ENCODE results near the gene ENTPD6. TPM values are rescaled to one million over a fixed set of nuclear protein-coding genes. Genes with fewer than 3 reads are reported as not detected.

Gene ENTPD6
- total RNA-seq, 1 experiment from 2014 or later, result 80.4 TPM

GRCh38 chr20:25269057-25269832, 73.7 kb downstream of the ENTPD6 start:
- Histone ChIP-seq H2AFZ (no peak overlapping the region), H3K27ac (no peak overlapping the region), H4K20me1 (ENCODE audit: insufficient read depth) (peaks cover 37% of the 10 kb centered on the region), H3K79me2 (ENCODE audit: low read depth) (peaks cover 26% of the 10 kb centered on the region), H3K4me2 (no peak overlapping the region), H3K4me1 (replicated peaks; ENCODE audit: insufficient read depth) (no peaks in the 10 kb centered on the region), H3K4me3 (no peak overlapping the region), H3K9me3 (ENCODE audit: insufficient read depth, low read depth) (no peaks in the 10 kb centered on the region), H3K36me3 (ENCODE audit: low read depth) (peaks cover 23% of the 10 kb centered on the region), H3K27me3 (ENCODE audit: insufficient read depth, low read depth) (no peaks in the 10 kb centered on the region), H3F3A (ENCODE audit: insufficient read depth, low read depth) (no peaks in the 10 kb centered on the region), H3K9me2 (ENCODE audit: insufficient read depth) (no peaks in the 10 kb centered on the region)
- no TSS peak for BruUV-seq (replicated peaks)
- ChIA-PET POLR2A (ENCODE audit: unreplicated experiment) (interaction anchor here (0.5 kb wide), 1 partner anchor 19 kb away, joined by 5 read pairs; no protein-coding TSS in a partner anchor), CTCF (no interaction called here)
- DNase-seq, result no peak
- intact Hi-C loops (cut with micrococcal nuclease; ENCODE audit: unreplicated experiment), result no loop called here
- no peak for TF ChIP-seq CTCF (conservative IDR thresholded peaks at IDR 0.05)
- TF ChIP-seq EZH2 (IDR thresholded peaks at IDR 0.05; ENCODE audit: low read depth), result no peak

- H3K9me2 ChIP-seq (ENCODE audit: insufficient read depth), result no peaks in the 10 kb centered on the region
- TF ChIP-seq CTCF (conservative IDR thresholded peaks at IDR 0.05) (no peak), EZH2 (IDR thresholded peaks at IDR 0.05; ENCODE audit: low read depth) (no peak)
- no peak overlapping the region for H3K27ac ChIP-seq
- ChIA-PET CTCF (no interaction called here), POLR2A (ENCODE audit: unreplicated experiment) (no interaction called here)
- H2AFZ ChIP-seq, result no peak overlapping the region
- intact Hi-C loops (cut with micrococcal nuclease; ENCODE audit: unreplicated experiment), result no loop called here
- peaks cover 39% of the 10 kb centered on the region for H4K20me1 ChIP-seq (ENCODE audit: insufficient read depth)
- no peaks in the 10 kb centered on the region for H3K4me1 ChIP-seq (replicated peaks; ENCODE audit: insufficient read depth)
- DNase-seq, result no peak
- no peaks in the 10 kb centered on the region for H3F3A ChIP-seq (ENCODE audit: insufficient read depth, low read depth)
- peaks cover 26% of the 10 kb centered on the region for H3K79me2 ChIP-seq (ENCODE audit: low read depth)
- peaks cover 23% of the 10 kb centered on the region for H3K36me3 ChIP-seq (ENCODE audit: low read depth)
- BruUV-seq (replicated peaks), result no TSS peak
- H3K27me3 ChIP-seq (ENCODE audit: insufficient read depth, low read depth), result no peaks in the 10 kb centered on the region
- no peaks in the 10 kb centered on the region for H3K9me3 ChIP-seq (ENCODE audit: insufficient read depth, low read depth)
- no peak overlapping the region for H3K4me3 ChIP-seq
- H3K4me2 ChIP-seq, result no peak overlapping the region
Measured at GRCh38 chr20:25269833-25270170, 74.3 kb downstream of the ENTPD6 start.

- ChIA-PET CTCF (no interaction called here), POLR2A (ENCODE audit: unreplicated experiment) (no interaction called here)
- no peak overlapping the region for H3K4me3 ChIP-seq
- DNase-seq, result no peak
- TF ChIP-seq CTCF (conservative IDR thresholded peaks at IDR 0.05), result no peak
- TF ChIP-seq EZH2 (IDR thresholded peaks at IDR 0.05; ENCODE audit: low read depth), result no peak
- H3K4me1 ChIP-seq (replicated peaks; ENCODE audit: insufficient read depth), result no peaks in the 10 kb centered on the region
- no peak overlapping the region for H3K4me2 ChIP-seq
- H3F3A ChIP-seq (ENCODE audit: insufficient read depth, low read depth), result no peaks in the 10 kb centered on the region
- H3K27me3 ChIP-seq (ENCODE audit: insufficient read depth, low read depth), result no peaks in the 10 kb centered on the region
- intact Hi-C loops (cut with micrococcal nuclease; ENCODE audit: unreplicated experiment), result no loop called here
- peaks cover 23% of the 10 kb centered on the region for H3K36me3 ChIP-seq (ENCODE audit: low read depth)
- H3K27ac ChIP-seq, result no peak overlapping the region
- no peak overlapping the region for H2AFZ ChIP-seq
- H4K20me1 ChIP-seq (ENCODE audit: insufficient read depth), result peaks cover 47% of the 10 kb centered on the region
- BruUV-seq (replicated peaks), result no TSS peak
- H3K79me2 ChIP-seq (ENCODE audit: low read depth), result peaks cover 20% of the 10 kb centered on the region
- H3K9me2 ChIP-seq (ENCODE audit: insufficient read depth), result no peaks in the 10 kb centered on the region
- H3K9me3 ChIP-seq (ENCODE audit: insufficient read depth, low read depth), result no peaks in the 10 kb centered on the region
Measured at GRCh38 chr20:25270829-25271251, 75.3 kb downstream of the ENTPD6 start.

Data from PC-9 (cell line).